ENCODE data around the gene CCDC18. TPM values are rescaled to one million over a fixed set of nuclear protein-coding genes. Genes with fewer than 3 reads are reported as not detected.
A peak's percentile ranks its signal among the peaks of the same experiment; 100 is the strongest.

Gene CCDC18
- total and polyA plus RNA-seq, 8 donors = 4.1 to 17.2 (median 11.6) TPM

GRCh38 chr1:93140106-93140505, 40.4 kb upstream of the CCDC18 start:
- H3K27me3 ChIP-seq = no peaks in the 10 kb centered on the region
- DNase-seq = no peak
- ATAC-seq = no peak
- H3K9me3 ChIP-seq = no peaks in the 10 kb centered on the region
- no peak overlapping the region for H3K4me3 ChIP-seq
- H3K4me1 ChIP-seq = no peaks in the 10 kb centered on the region
- H3K27ac ChIP-seq = no peak overlapping the region
- intact Hi-C loops (cut with DNase I) = no loop called here
- TF ChIP-seq CTCF (IDR thresholded peaks at IDR 0.05) = no peak
- peaks cover 0 to 45% of the 10 kb centered on the region in 2 donors for H3K36me3 ChIP-seq

- Histone ChIP-seq H3K4me1 (no peaks in the 10 kb centered on the region), H3K4me3 (no peak overlapping the region), H3K9me3 (no peaks in the 10 kb centered on the region), H3K27me3 (no peaks in the 10 kb centered on the region), H3K27ac (no peak overlapping the region), H3K36me3 (peaks cover 0 to 27% of the 10 kb centered on the region in 2 donors)
- intact Hi-C loops (cut with DNase I) = no loop called here
- TF ChIP-seq CTCF (IDR thresholded peaks at IDR 0.05) = no peak
- DNase-seq (no peak), ATAC-seq (no peak)
These were observed 38.4 kb upstream of the CCDC18 start for GRCh38 chr1:93142161-93142560.

- Histone ChIP-seq H3K27ac (no peak overlapping the region), H3K36me3 (peaks cover 0 to 20% of the 10 kb centered on the region in 2 donors), H3K4me1 (no peaks in the 10 kb centered on the region), H3K4me3 (no peak overlapping the region), H3K27me3 (no peaks in the 10 kb centered on the region), H3K9me3 (no peaks in the 10 kb centered on the region)
- peak; percentile 57 for ATAC-seq
- no peak for DNase-seq
- TF ChIP-seq CTCF (IDR thresholded peaks at IDR 0.05) = no peak
- intact Hi-C loops (cut with DNase I) = no loop called here
These were observed 37.4 kb upstream of the CCDC18 start for GRCh38 chr1:93143136-93143535.

GRCh38 chr1:93143769-93144168, 36.8 kb upstream of the CCDC18 start:
- DNase-seq (no peak), ATAC-seq (peak; percentile 41)
- Histone ChIP-seq H3K27ac (no peak overlapping the region), H3K4me1 (no peaks in the 10 kb centered on the region), H3K27me3 (no peaks in the 10 kb centered on the region), H3K9me3 (no peaks in the 10 kb centered on the region), H3K4me3 (no peak overlapping the region), H3K36me3 (peaks cover 0 to 25% of the 10 kb centered on the region in 2 donors)
- intact Hi-C loops (cut with DNase I) = no loop called here
- no peak for TF ChIP-seq CTCF (IDR thresholded peaks at IDR 0.05)

- Histone ChIP-seq H3K36me3 (peaks cover 0 to 45% of the 10 kb centered on the region in 2 donors), H3K9me3 (no peaks in the 10 kb centered on the region), H3K4me1 (no peaks in the 10 kb centered on the region), H3K4me3 (no peak overlapping the region), H3K27ac (no peak overlapping the region), H3K27me3 (no peaks in the 10 kb centered on the region)
- no peak for DNase-seq
- no peak for TF ChIP-seq CTCF (IDR thresholded peaks at IDR 0.05)
- intact Hi-C loops (cut with DNase I) = no loop called here
- ATAC-seq = no peak
These were observed 32.5 kb upstream of the CCDC18 start for GRCh38 chr1:93148001-93148400.
